ENCODE data around the gene TTF1.
"Not testable (repeated sequence)": the region's sequence is repeated elsewhere in the genome, so short reads cannot be mapped to it uniquely, and the experiment has no call there.

TTF1 gene

GRCh38 chr9:132411091-132411508, 4.5 kb upstream of the TTF1 start:
- peak; percentile 62 for DNase-seq (ENCODE audit: low spot score)

- no peak for DNase-seq (ENCODE audit: low spot score)
Measured at GRCh38 chr9:132410642-132411041, 4.0 kb upstream of the TTF1 start.

GRCh38 chr9:132409828-132410528, 3.3 kb upstream of the TTF1 start, which contains the start of gene CFAP77:
Gene CFAP77, plus strand, starts transcription at chr9:132410211. Its CDS starts 61 bp downstream, at chr9:132410272.
- no peak for DNase-seq (ENCODE audit: low spot score)

- no peak for DNase-seq (ENCODE audit: low spot score)
Measured at GRCh38 chr9:132408521-132408920, 1.9 kb upstream of the TTF1 start.

GRCh38 chr9:132407196-132407595, 556 bp upstream of the TTF1 start:
- no peak for DNase-seq (ENCODE audit: low spot score)

GRCh38 chr9:132404228-132404881, 2.3 kb downstream of the TTF1 start:
- DNase-seq (ENCODE audit: low spot score) = peak; percentile 39

GRCh38 chr9:132401824-132402223, 4.8 kb downstream of the TTF1 start:
- no peak for DNase-seq (ENCODE audit: low spot score)

GRCh38 chr9:132395560-132395959, 11.1 kb downstream of the TTF1 start:
- DNase-seq (ENCODE audit: low spot score) = no peak

GRCh38 chr9:132391449-132391848, 15.2 kb downstream of the TTF1 start:
- DNase-seq (ENCODE audit: low spot score) = no peak

GRCh38 chr9:132390966-132391365, 15.7 kb downstream of the TTF1 start:
- DNase-seq (ENCODE audit: low spot score) = no peak

- DNase-seq (ENCODE audit: low spot score) = no peak
Measured at GRCh38 chr9:132387133-132387532, 19.5 kb downstream of the TTF1 start.

- DNase-seq (ENCODE audit: low spot score) = no peak
Measured at GRCh38 chr9:132384376-132384775, 22.3 kb downstream of the TTF1 start.

GRCh38 chr9:132383462-132383883, 23.2 kb downstream of the TTF1 start:
- DNase-seq (ENCODE audit: low spot score) = no peak

GRCh38 chr9:132381966-132382541, 24.6 kb downstream of the TTF1 start:
- DNase-seq (ENCODE audit: low spot score) = no peak

- DNase-seq (ENCODE audit: low spot score) = not testable (repeated sequence)
Measured at GRCh38 chr9:132378416-132378815, 28.2 kb downstream of the TTF1 start.

GRCh38 chr9:132377769-132378168, 28.9 kb downstream of the TTF1 start:
- DNase-seq (ENCODE audit: low spot score) = not testable (repeated sequence)

GRCh38 chr9:132372177-132373095, 34.2 kb downstream of the TTF1 start:
- DNase-seq (ENCODE audit: low spot score) = no peak

GRCh38 chr9:132370592-132370991, 36.0 kb downstream of the TTF1 start:
- DNase-seq (ENCODE audit: low spot score) = no peak

- no peak for DNase-seq (ENCODE audit: low spot score)
Measured at GRCh38 chr9:132369421-132369820, 37.2 kb downstream of the TTF1 start.

GRCh38 chr9:132367613-132368313, 38.9 kb downstream of the TTF1 start:
- no peak for DNase-seq (ENCODE audit: low spot score)

- no peak for DNase-seq (ENCODE audit: low spot score)
Measured at GRCh38 chr9:132366481-132366880, 40.2 kb downstream of the TTF1 start.
